HL-60/S4 treated with retinoic acid at 250 ng/mL for 4 days and 3 days (cell line): Measurements from ENCODE around the gene ARHGEF4.

Source experiments
- in situ Hi-C: fragments of 300-500 bp; cut with MboI; formaldehyde crosslinking; loops from 2 replicates; pipeline ENCODE4 v1.7.0; 2022; ENCODE audit warnings: low sequenced_read_pairs

The ARHGEF4 gene

GRCh38 chr2:130915149-130915548, 78.4 kb downstream of the ARHGEF4 start:
- in situ Hi-C loops, result no loop called here

DNA sequence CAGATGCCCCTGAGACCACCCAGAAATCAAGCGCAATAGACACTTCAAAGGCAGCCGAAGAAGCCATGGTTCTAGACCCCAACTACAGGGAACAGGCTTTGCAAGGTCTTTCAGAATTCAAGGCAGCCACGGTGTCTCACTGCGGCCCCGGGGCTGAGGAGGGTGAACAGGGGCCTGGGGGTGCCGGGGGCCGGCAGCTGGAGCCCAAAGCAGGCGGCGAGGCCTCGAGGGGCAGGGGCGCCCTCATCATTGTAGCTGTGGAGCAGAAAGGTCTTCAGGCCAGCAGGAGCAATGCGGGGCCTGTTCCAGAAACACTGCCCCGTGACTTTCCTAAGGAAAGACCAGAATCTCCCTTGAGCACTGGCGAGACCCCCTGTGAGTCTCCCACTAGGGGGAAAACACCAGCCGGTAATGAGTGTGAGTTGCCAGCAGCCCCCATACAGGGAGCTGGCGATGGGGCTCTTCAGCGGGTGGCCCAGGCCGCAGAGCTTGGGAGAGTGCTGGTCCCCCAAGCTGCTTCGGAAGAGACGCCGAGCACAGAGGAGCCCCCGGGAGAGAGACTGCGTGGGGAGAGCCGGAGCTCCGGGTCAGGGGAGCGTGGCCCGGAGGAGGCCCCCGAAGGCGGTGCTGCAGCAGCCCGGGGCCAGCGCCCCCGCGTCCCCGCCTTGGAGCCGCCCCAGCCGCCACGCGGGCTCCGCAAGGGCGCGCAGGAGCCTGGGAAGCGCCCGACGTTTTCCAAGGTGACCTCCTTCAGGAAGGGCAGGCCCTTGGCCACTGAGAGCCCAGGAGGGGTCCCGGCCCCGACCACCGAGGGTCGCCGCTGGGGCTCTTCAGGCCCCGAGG, 79.1 kb downstream of the ARHGEF4 start:
- in situ Hi-C loops, result no loop called here

DNA sequence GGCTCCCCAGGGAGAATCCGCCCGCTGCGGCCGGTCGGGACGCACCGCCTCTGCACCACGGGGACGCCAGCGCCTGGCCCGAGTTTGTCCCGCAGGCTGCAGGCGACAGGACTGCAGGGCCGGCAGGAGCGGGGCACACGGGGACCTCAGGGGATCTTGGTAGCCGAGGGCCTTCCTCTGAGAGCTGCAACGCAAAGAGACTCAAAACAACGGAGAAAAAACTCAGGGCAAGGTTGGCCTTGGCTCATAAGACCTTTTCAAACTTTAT, 79.7 kb downstream of the ARHGEF4 start:
- in situ Hi-C loops, result no loop called here

DNA sequence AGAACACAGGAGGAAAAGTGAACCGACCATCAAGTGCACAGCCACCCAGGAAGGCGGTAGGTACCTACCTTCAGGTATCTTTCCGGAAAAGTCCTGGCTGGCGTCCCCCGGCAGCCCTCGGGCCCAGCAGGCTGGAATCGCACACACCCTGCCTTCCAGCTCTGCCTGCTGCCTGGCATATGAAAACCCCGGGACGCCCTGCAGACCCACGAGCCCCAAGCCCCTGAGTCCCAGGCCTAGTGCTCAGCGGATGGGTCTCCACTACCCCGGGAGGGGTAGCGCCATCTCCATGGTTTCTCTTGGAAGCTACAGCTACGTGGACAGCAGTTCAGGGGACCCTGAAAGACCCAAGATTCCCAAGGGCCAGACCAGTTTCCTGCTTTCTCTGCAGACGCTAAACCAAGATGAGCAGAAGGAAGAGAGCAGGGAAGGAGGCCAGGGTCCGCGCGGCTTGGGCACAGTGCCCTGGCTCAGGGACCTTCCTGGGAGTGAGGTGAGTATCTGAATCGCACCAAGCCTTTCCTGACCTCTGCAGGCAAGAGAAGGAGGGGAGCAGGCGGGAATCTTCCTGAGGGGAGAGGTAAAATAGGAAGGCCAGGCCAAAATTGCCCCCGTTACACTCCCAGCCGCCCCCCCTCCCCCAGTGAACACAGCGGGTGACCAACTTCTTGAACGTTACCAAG, 80.4 kb downstream of the ARHGEF4 start:
- in situ Hi-C loops, result no loop called here

DNA sequence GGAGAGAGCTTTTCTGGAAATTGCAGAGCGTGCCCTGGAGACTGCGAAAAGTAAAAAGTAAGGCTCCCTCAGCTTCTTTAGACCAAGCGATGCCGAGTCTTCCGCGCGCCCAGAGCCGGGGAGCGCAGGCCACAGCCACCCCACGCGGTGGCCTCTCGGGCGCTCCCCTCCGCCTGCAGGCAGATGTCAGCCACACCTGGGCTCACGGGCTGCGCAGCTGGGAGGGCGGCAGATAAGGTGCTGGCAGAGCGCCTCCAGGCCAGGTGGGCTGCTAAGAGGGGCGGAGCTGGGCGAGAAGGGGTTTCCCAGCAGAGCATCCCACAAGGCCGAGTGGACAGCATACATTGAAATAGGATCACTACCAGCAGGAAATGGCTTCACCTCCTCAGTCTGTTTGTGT, 81.7 kb downstream of the ARHGEF4 start:
- in situ Hi-C loops, result no loop called here

DNA sequence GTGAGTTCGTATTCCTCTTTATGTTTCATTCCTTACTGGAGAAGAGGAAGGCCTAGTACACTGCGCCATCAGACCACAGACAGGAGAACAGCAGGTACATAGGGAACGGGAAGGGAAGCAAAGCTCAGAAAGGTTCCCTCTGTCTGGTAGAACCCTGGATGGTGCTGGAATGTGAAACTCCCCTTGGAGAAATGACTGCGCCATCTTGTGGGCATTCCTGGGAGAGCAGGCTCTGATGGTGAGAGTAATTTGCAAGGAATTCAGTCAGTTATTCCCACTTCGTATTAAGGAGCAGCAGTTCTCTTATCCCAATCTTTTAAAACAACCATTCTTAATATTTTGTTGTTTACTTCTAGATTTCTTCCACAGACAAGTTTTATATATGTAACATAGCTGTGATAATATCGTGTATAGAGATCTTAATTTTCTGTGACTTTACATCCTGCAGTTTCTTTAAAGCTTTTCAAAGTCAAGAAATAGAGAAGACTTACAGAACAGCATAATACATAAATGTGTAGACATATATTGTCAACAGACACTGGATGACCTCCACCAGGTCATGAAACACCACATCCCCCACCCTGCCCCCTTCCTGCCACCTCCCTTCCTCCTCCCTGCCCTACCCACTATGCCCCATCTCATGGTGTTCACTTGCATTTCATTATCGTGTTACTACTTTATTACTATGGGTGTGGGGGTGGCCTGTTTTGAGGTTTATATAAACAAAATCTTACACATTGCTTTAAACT, 83.9 kb downstream of the ARHGEF4 start:
- in situ Hi-C loops, result no loop called here

GRCh38 chr2:130921164-130921476, 84.4 kb downstream of the ARHGEF4 start:
- in situ Hi-C loops, result no loop called here

GRCh38 chr2:130922417-130922816, 85.7 kb downstream of the ARHGEF4 start:
- in situ Hi-C loops, result no loop called here

GRCh38 chr2:130928385-130928784, 91.7 kb downstream of the ARHGEF4 start:
- in situ Hi-C loops, result no loop called here

- in situ Hi-C loops, result no loop called here
Measured at GRCh38 chr2:130930740-130931659, 94.3 kb downstream of the ARHGEF4 start.

GRCh38 chr2:130933501-130933900, 96.8 kb downstream of the ARHGEF4 start:
- in situ Hi-C loops, result no loop called here

GRCh38 chr2:130936451-130936850, 99.7 kb downstream of the ARHGEF4 start:
- in situ Hi-C loops, result no loop called here

DNA sequence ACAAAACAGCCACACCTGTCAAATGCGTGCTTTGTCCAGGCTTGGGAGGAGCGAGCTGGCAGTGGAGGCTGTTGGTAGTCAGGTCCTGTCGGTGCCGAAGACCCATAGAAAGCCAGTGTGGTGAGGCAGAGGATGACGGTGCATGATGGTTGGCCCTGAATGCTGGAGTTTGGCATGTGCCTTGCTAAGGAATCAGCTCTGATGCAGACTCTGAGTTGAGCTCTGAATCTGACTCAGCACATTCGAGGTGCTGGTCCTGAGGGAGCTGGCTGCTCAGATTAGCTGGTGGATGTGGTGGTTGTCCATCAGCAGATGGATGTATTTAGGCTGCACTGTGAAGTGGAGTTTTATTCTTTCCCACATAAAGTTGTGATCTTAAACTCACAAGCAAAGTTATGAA, 111.3 kb downstream of the ARHGEF4 start:
- in situ Hi-C loops, result no loop called here

- in situ Hi-C loops, result no loop called here
Measured at GRCh38 chr2:130949954-130950353, 113.2 kb downstream of the ARHGEF4 start.

- in situ Hi-C loops, result no loop called here
Measured at GRCh38 chr2:130951018-130951417, 114.3 kb downstream of the ARHGEF4 start.

DNA sequence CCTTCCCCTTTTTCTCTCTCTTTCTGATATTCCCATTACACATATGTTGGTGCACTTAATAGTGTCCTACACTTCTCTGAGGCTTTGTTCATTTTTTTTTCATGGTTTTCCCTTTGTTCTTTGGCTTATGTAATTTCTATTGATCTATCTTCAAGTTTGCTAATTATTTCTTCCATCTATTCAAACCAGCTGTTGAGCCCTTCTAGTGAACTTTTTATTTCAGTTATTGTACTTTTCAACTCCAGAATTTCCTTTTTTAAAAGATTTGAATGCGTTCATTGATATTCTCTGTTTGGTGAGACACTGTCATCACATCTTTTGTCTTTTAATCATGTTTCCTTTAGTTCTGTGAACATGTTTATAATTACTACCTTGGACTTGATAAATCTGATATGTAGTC, 118.2 kb downstream of the ARHGEF4 start:
- in situ Hi-C loops, result no loop called here

- in situ Hi-C loops, result no loop called here
Measured at GRCh38 chr2:130957915-130958314, 121.2 kb downstream of the ARHGEF4 start.

DNA sequence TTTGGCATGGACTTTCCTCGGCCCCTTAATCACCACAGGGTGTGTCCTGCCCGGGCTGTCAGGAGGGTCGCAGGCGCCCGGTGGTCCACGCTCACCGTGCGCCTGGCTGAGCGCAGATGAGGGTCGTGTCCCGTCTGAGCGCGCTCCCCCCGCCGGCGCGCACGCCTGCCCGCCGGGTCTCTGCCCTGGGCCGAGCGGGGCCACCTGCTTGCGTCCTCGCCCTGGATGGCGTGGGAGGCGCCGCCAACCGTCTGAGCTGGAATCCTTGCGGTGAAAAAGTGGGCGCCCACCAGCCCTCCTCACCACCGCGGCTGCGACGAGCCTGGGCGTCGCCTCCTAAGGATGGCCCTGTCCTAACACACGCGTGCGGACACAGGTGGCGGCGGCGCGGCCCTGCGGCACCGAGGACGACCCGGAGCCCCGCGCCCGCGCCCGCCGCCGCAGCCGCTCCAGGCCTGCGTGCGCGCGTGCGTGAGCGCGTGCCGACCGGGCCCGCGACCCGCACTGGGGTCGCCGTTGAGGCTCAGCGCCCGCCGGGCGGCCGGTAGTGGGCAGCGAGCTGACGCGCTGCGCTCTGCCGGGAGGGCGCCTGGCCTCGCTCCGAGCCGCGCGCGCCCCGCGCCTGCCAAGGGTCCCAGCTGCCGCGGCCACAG, 126.6 kb downstream of the ARHGEF4 start:
- in situ Hi-C loops, result no loop called here

DNA sequence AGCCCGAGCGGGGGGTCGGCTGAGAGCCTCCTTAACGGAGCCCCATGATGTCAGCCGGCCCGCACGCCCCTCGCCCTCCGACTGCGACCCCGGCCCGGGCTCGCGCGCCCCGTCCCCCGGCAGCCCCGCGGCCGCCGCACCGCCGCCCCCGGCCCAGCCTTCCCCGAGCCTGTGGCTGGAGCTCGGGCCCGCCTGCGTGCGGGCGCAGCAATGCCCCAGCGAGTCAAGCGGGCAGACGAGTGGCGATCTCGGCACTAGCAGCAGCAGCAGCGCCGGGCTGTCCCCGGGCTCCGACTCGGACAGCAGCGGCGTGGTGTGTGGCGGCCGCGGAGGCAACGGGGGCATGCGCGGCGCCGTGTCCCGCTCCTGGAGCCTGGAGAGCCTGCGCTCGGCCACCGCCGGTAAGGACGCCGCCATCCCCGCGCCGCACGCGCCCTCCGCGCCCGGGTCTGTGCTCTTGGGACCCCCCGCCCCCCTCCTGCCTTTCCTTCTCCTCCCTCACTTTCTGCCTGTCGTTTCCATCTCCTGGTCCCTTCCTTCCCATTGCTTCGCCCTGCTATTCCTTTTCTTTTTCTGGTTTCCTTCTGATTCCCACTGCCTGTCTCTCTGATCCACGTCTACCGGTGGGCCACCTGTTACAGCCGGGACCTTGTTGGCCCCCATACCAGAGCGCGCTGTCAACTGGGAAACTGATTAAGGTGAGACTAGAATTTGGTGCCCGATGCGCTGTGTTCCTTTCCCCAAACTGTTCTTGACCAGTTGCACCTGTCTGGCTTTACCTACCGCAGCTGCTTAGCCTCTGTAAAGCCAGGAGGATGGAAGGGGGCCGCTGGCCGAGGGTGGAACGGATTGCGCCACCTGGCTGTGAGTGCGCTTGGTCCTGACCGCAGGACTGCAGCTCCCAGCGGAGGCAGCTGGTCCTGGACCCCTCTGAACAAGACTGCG, 127.4 kb downstream of the ARHGEF4 start:
- in situ Hi-C loops, result no loop called here
